Iris pigment epithelial cell (primary cell): ENCODE measurements around the gene OR2W1.

ENCODE experiments used
- DNase-seq: peaks from one replicate; pipeline ENCODE4 v3.0.0-alpha.2; 2011; ENCODE audit warnings: low read depth

The OR2W1 gene, protein sequence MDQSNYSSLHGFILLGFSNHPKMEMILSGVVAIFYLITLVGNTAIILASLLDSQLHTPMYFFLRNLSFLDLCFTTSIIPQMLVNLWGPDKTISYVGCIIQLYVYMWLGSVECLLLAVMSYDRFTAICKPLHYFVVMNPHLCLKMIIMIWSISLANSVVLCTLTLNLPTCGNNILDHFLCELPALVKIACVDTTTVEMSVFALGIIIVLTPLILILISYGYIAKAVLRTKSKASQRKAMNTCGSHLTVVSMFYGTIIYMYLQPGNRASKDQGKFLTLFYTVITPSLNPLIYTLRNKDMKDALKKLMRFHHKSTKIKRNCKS

GRCh38 chr6:29045075-29045474 lies at the start of gene OR2W1:
Gene OR2W1, minus strand, starts transcription at chr6:29045175. Its CDS starts 0 bp downstream, at chr6:29045175.
- DNase-seq, result no peak

- DNase-seq, result no peak
Measured at GRCh38 chr6:29092957-29093356, 48.0 kb upstream of the OR2W1 start.

DNA sequence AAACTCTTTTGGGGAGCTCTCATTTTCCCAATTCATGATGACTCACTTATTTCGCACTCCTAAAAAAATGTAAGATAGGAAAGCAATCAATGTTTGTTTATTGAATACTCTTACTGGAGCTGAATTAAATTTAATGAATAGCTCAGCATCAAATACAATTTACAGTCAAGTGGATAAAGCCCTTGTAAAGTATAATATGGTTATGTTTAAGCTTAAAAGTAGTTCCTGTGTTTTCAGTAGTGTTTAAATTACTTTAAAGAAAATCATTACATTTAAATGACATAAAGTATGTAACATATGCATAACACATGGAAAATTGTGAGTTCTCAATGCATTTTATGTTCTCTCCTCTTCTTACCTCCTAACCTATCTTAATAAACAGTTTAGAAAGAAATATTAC lies 42.2 kb upstream of the OR2W1 start, which contains the start of gene OR2B3:
OR2B3 (minus strand) TSS at position 101 of the 400 bp plus-strand sequence; CDS start at position 36, 65 bp downstream.
- no peak for DNase-seq

GRCh38 chr6:29082457-29082856 lies 37.5 kb upstream of the OR2W1 start:
- DNase-seq, result no peak

- DNase-seq, result no peak
Measured at GRCh38 chr6:29081312-29081711, 36.3 kb upstream of the OR2W1 start.

DNA sequence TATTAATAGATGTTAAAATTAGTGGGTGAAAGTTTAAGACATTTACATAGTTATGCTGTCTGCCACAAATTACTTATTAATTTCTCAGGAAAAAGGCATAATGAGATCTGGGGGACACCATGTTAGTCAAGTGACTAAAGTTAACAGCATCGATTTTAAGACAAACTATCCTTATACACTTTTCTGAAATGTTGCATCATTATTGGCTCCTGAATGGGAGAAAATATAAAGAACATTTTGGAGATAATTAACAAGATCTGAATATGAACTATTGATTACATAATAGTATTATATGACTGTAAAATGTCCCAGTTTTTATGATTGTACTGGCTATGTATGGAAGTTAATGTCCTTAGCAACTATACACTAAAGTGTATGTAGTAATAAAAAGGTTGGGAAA lies 34.2 kb upstream of the OR2W1 start:
- DNase-seq, result no peak

DNA sequence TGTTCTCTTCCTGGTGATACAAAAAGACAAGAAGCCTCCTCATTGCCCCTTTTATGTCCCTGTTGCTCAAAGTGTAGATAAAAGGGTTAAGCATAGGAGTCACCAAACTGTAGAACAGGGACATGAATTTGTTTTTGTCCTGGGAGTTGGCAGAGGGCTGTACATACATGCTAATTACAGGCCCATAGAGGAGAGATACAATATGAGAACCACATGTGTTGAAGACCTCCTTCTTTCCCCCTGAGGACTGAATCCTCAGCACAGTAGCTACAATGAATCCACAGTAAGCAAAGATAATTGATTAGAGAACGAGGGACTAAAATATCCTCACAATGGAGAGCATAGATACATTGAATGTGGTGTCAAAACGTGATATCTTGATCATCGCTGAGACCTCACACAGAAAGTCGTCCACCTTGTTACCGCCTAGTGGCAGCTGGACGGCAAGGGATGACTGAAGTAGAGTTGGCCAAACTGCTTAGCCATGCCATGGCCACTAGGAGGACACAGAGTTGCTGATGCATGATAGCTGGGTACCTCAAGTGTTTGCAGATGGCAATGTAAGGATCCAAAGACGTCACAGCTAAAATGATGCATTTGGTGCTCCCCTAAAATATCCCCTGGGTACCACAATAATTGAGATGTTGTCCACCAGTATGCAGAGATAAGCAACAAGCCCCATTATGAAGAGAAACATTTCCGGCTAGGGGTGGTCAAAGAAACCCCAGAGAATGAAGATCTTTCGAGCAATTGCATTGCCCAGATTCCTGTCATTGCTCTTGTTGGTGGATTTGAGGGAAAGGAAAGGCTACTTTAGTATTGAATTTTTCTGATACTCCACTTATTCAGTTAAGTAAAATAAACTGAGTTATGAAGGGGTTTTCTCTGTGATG lies 27.1 kb upstream of the OR2W1 start:
- peak; percentile 41 for DNase-seq

GRCh38 chr6:29051680-29052079 lies 6.7 kb upstream of the OR2W1 start:
- DNase-seq, result no peak

DNA sequence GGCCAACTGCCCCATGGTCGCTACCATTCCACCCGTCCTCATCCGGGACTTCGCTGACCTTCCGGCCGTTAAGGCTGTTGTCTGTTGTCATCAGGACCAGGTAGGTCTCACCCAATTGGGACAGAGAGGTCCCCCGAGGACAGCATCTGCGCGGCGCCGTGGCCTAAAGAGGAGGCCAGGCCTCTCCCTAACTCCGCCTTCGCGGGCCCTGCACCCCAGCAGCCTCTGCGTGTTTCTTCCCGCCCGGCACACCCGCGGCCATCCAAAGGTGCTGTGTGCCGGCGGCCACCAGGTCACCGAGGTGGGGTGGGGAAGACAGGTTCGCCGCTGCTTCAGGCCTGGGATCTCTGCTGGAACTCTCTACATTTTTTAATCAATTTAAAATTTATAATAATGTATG lies 9.0 kb downstream of the OR2W1 start:
- DNase-seq, result no peak

DNA sequence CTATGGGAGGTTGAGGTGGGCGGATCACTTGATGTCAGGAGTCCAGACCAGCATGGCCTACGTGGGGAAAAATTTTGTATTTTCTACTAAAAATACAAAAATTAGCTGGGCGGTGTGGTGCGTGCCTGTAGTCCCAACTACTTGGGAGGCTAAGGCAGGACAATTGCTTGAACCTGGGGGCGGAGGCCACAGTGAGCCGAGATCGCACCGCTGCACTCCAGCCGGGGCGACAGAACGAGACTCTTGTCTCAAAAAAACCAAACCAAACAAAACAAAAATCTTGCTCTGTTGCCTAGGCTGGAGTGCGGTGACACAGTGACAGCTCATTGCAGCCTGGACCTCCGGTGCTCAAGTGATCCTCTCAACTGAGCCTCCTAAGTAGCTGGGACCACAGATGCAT lies 16.2 kb downstream of the OR2W1 start:
- no peak for DNase-seq

GRCh38 chr6:29025927-29026585 lies 18.9 kb downstream of the OR2W1 start:
- DNase-seq, result no peak

- no peak for DNase-seq
Measured at GRCh38 chr6:29021434-29021833, 23.5 kb downstream of the OR2W1 start.

- no peak for DNase-seq
Measured at GRCh38 chr6:29019629-29020028, 25.3 kb downstream of the OR2W1 start.

DNA sequence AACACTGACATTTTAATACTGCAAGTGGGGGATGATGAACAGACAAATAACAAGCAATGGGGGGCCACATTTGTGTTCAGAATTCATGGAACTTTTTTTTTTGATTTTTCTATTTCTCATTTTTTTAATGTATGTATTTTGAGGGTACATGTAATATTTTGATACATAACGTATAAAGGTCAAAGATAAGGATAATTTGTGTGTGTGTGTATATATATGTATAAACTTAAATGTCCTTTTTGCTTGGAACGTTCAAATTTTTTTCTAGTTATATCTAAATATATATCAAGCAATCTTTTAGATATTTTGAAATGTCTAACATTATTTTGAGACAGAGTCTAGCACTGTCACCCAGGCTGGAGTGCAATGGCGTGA lies 27.6 kb downstream of the OR2W1 start:
- DNase-seq, result no peak

- peak; percentile 75 for DNase-seq
Measured at GRCh38 chr6:29016559-29017427, 28.2 kb downstream of the OR2W1 start.

GRCh38 chr6:29014729-29015608 lies 30.0 kb downstream of the OR2W1 start:
- DNase-seq, result peak; percentile 22

DNA sequence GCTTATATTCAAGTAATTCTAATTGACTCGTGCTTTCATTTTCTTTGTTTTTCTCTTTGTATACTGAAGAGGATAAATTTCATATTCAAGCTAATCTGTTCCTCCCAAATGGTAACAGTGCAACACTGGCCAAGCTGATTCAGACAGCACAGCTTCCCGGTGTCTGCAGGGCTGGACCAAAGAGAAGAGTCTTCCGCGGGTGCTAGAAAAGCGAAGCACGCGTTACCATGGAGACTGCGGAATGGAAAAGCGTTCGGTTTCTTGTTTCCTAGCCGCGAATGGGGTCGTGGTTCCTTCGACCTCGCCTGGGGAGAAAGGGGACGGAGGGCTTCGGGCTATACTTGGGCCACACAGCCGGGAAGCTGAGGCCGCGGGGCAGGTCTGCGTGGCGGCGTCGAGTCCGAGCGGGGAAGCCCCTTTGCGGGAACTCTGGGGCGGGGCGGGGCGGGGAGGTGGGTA lies 33.7 kb downstream of the OR2W1 start:
- peak; percentile 72 for DNase-seq

DNA sequence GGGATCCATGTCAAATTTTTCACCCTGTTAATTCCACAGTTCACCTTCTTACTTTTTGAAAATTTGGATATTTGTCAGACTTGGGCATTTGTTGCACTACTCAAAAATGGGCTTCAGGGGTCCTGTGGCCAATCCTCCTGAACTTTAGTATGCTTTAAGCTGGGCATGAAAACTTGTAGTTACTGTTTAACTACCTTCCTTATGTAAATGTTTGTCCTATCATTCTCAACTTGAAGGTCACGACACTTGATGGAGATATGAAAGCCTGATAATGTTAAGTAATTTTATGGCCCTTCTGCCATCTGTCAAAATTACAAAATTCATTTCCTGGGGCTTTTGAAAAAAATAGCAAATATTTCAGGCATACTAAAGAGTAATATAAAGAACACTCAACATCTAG lies 35.6 kb downstream of the OR2W1 start:
- DNase-seq, result no peak

GRCh38 chr6:29008089-29008488 lies 36.9 kb downstream of the OR2W1 start:
- no peak for DNase-seq

GRCh38 chr6:29005183-29005885 lies 39.6 kb downstream of the OR2W1 start, which contains the start of gene ZNF311:
Gene ZNF311, minus strand, starts transcription at chr6:29005315. Its CDS starts 1,361 bp downstream, at chr6:29003954.
- DNase-seq, result peak; percentile 75
